Muscle layer of colon (tissue), 2 donors: ENCODE measurements around the gene ZSCAN21.

ENCODE experiments used
- H3K27ac ChIP-seq: one replicate; pipeline ENCODE4 v1.7.0; 2013; ENCODE audit warnings: low read depth, mild to moderate bottlenecking, low read length, moderate library complexity
- H3K27me3 ChIP-seq, 2 donors: one replicate each; pipeline ENCODE4 v1.7.0; 2013; ENCODE audit warnings: low read length in 2 of 2, mild to moderate bottlenecking in 2 of 2; ENCODE audit not compliant: insufficient read depth in 2 of 2, control insufficient read depth in 1 of 2
- H3K36me3 ChIP-seq: one replicate; pipeline ENCODE4 v1.7.0; 2013; ENCODE audit warnings: mild to moderate bottlenecking, low read length; ENCODE audit not compliant: insufficient read depth
- H3K4me1 ChIP-seq: one replicate; pipeline ENCODE4 v1.7.0; 2013; ENCODE audit warnings: mild to moderate bottlenecking, low read length; ENCODE audit not compliant: insufficient read depth
- H3K4me3 ChIP-seq, 2 donors: one replicate each; pipeline ENCODE4 v1.7.0; 2013; ENCODE audit warnings: low read length in 2 of 2, low read depth in 1 of 2, mild to moderate bottlenecking in 1 of 2, moderate library complexity in 1 of 2
- H3K9ac ChIP-seq: one replicate; pipeline ENCODE4 v1.7.0; 2013; ENCODE audit warnings: low read length
- H3K9me3 ChIP-seq: one replicate; pipeline ENCODE4 v1.7.0; 2013; ENCODE audit warnings: mild to moderate bottlenecking, low read length
- donor health status: abdominal sarcoma.
- donor health status: Adenocarcinoma of cecum.

The ZSCAN21 gene

DNA sequence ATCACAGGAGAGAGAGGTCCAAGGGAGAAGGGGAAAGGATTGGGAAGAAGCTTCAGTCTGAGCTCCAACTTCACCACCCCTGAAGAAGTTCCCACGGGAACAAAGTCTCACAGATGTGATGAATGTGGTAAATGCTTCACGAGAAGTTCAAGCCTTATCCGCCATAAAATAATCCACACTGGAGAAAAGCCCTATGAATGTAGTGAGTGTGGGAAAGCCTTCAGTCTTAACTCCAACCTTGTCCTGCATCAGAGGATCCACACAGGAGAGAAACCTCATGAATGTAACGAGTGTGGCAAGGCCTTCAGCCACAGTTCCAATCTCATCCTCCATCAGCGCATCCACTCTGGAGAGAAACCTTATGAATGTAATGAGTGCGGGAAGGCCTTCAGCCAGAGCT is 16.0 kb upstream of the ZSCAN21 start:
- no peaks in the 10 kb centered on the region for H3K27me3 ChIP-seq
- H3K9ac ChIP-seq, result no peak overlapping the region

DNA sequence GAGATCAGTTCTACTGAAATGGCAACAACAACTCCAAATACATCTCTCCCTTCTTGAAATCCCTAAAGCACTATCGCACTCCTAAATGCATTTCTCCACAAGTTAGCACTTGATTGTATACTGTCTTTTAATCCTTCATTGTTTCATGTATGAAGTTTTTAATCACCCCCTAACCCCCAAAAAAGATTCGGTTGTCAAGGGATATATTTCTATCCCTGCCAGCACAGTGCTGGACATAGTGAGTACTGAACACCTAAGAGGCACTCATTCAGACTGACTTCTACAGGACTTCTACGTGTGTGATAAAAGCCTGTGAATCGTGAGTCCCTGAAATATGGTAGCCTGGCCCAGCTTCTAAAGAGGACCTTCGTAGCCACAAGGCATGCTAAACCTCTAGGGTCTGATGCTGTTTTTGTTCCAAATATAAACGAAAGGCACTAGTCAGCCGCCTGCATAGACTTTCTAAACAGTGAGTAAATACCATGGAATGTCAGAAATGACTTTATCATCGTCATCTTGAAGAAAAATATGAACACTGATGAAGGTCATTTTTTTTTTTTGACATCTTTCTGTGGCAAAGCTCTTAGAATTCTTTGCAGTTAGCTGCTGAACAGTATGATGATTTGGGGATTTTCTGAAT is 14.6 kb upstream of the ZSCAN21 start:
- no peaks in the 10 kb centered on the region for H3K9me3 ChIP-seq
- H3K27ac ChIP-seq, result no peak overlapping the region
- H3K4me3 ChIP-seq, result no peak overlapping the region
- H3K27me3 ChIP-seq, result no peaks in the 10 kb centered on the region
- H3K4me1 ChIP-seq, result no peaks in the 10 kb centered on the region
- H3K36me3 ChIP-seq, result peaks cover 53% of the 10 kb centered on the region
- H3K9ac ChIP-seq, result no peak overlapping the region

More for the DNA sequence above, 16.0 kb upstream of the ZSCAN21 start:
- H3K36me3 ChIP-seq, result peaks cover 57% of the 10 kb centered on the region
- no peak overlapping the region for H3K4me3 ChIP-seq
- no peaks in the 10 kb centered on the region for H3K4me1 ChIP-seq
- no peak overlapping the region for H3K27ac ChIP-seq
- no peaks in the 10 kb centered on the region for H3K9me3 ChIP-seq

DNA sequence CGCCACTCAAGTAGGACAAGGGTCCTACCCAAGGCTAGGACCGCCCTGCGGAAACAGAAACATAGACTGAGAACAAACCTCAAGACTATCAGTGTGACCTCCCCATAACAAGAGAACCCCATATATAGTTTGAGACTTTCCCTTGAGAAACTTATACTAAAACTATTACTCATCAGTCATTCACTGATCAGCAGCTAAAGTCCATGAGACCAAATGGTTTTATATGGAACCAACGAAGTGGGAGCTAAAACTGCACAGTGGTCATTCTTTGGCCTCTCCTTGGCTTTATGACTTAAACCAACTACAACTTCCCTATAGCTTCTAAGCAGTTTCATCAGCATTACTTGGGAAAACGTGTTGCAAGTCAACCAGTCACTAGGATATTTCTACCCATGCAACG is 13.7 kb upstream of the ZSCAN21 start:
- no peak overlapping the region for H3K4me3 ChIP-seq
- peaks cover 45% of the 10 kb centered on the region for H3K36me3 ChIP-seq
- no peak overlapping the region for H3K27ac ChIP-seq
- H3K9ac ChIP-seq, result no peak overlapping the region
- H3K9me3 ChIP-seq, result no peaks in the 10 kb centered on the region
- H3K4me1 ChIP-seq, result no peaks in the 10 kb centered on the region
- no peaks in the 10 kb centered on the region for H3K27me3 ChIP-seq

DNA sequence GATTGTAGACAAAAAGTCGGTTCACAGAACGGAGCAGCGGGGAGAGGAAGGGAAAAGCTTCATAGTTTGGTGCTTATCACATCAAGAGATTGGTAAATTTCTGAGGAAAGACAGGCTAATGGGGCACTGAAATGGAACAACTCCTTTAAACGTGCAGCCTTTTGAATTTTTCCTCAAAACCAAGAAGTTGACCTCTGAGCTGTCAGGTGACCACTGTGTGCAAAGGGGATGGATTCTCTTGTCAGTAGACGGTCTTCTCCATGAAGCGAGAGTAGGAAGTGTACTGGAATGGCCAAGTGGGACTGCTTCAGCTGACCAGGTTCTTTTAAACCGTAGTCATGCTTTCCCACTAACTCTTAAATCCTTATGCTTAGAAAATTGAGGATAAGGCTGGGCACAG is 11.2 kb upstream of the ZSCAN21 start:
- Histone ChIP-seq H3K9me3 (no peaks in the 10 kb centered on the region), H3K36me3 (peaks cover 27% of the 10 kb centered on the region)

DNA sequence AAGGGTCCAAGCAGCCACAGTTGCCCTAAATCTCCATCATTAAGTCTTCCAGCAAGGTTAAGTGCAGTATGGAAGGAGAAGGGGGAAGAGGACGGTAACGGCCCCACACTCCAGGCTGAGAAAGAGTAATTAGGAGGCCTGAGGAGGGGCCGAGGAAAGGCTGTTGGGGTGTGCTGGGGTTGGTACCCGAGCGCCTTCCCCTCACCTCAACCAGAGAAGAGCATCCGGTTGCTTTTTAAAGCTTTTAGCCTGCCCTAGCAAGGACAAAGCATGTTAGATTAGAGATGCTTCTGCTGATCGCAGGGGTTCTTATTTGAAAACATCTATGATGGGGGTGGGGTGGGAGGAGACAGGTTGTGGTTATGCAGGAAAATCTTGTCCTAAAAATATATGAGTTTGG is 9.0 kb upstream of the ZSCAN21 start:
- H3K9me3 ChIP-seq, result no peaks in the 10 kb centered on the region
- H3K36me3 ChIP-seq, result peaks cover 5% of the 10 kb centered on the region
- H3K4me3 ChIP-seq, result no peak overlapping the region
- H3K27ac ChIP-seq, result no peak overlapping the region
- no peak overlapping the region for H3K9ac ChIP-seq
- no peaks in the 10 kb centered on the region for H3K4me1 ChIP-seq
- H3K27me3 ChIP-seq, result no peaks in the 10 kb centered on the region

More for the DNA sequence above, 11.2 kb upstream of the ZSCAN21 start:
- H3K9ac ChIP-seq, result no peak overlapping the region
- no peaks in the 10 kb centered on the region for H3K4me1 ChIP-seq
- no peak overlapping the region for H3K27ac ChIP-seq
- no peaks in the 10 kb centered on the region for H3K27me3 ChIP-seq
- no peak overlapping the region for H3K4me3 ChIP-seq

DNA sequence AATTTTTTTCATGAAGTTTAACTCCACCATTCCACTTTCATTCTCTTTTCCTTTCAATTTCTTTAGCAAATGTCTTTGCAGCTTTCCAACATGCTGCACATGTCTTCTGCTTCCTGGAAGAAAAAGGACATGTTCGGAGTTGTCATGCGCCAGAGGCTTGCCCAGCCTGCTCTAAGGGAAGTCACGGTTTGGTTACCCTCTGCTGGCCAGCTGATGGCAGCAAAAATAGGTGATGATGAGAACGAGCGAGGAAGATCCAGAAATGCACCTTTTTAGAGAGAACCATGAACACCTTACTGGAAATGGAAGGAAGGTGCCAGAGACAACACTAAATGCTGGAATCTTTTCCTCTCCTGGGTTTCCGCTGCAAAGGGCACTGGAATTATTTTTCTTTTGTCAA is 4.9 kb upstream of the ZSCAN21 start:
- Histone ChIP-seq H3K36me3 (no peaks in the 10 kb centered on the region), H3K27ac (no peak overlapping the region), H3K4me1 (peaks cover 4% of the 10 kb centered on the region), H3K9me3 (no peaks in the 10 kb centered on the region), H3K9ac (no peak overlapping the region), H3K4me3 (no peak overlapping the region), H3K27me3 (no peaks in the 10 kb centered on the region)

DNA sequence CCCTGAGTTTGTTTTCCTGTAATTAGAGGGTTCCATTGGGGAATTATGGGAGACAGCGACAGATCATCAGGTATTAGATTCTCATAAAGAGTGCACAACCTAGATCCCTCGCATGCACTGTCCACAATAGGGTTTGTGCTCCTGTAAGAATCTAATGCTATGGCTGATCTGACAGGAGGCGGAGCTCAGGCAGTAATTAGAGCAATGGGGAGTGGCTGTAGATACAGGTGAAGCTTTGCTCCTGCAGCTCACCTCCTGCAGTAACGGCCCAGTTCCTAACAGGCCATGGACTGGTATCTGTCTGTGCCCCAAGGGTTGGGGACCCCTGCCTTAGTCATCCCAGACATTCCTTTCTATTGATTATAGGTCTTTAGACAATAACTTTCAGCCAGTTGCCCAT is 894 bp upstream of the ZSCAN21 start:
- Histone ChIP-seq H3K9me3 (no peaks in the 10 kb centered on the region), H3K27me3 (no peaks in the 10 kb centered on the region), H3K27ac (no peak overlapping the region), H3K4me3 (peak overlapping the region in 1 of 2 donors; percentile 97), H3K4me1 (peaks cover 12% of the 10 kb centered on the region), H3K36me3 (no peaks in the 10 kb centered on the region), H3K9ac (no peak overlapping the region)

DNA sequence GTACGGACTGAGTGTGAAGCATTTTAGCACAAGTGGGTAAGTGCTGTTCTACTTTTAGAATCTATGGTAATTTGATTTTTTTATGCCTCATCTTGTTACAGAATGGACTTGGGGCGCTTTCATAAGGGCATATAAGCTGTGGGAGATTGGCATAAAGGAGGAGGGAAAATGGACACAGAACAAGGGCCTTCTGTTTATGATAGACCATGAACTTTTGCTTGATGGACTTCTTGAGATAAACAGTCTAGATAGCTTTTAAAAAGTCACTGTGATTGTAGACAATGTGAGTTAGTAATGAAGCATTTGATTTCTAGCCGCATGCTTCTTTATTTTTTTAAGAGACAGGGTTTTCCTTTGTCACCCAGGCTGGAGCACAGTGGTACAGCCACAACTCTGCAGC is 2.0 kb downstream of the ZSCAN21 start:
- Histone ChIP-seq H3K27ac (no peak overlapping the region), H3K4me1 (peaks cover 12% of the 10 kb centered on the region), H3K9ac (no peak overlapping the region), H3K9me3 (no peaks in the 10 kb centered on the region), H3K4me3 (no peak overlapping the region), H3K36me3 (no peaks in the 10 kb centered on the region), H3K27me3 (no peaks in the 10 kb centered on the region)

DNA sequence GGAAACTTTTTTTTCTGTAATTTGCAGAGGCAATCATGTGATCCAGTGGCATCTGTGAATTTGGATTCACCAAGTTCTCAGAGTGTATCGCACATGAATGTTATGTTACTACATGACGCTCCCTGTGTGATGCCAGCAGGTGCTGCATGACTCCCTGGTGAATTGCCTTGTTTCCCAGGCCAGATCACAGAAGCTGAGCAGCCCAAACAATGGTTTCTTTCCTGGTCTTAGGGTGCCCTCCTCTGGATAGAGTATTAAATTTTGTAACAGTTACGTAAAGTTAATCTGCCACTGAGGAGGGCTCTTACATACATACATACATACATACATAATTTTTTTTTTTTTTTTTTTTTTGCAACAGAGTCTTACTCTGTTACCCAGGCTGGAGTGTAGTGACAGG is 3.6 kb downstream of the ZSCAN21 start:
- H3K9me3 ChIP-seq, result no peaks in the 10 kb centered on the region
- no peak overlapping the region for H3K9ac ChIP-seq
- peaks cover 12% of the 10 kb centered on the region for H3K4me1 ChIP-seq
- no peak overlapping the region for H3K27ac ChIP-seq
- H3K36me3 ChIP-seq, result peaks cover 16% of the 10 kb centered on the region
- H3K27me3 ChIP-seq, result no peaks in the 10 kb centered on the region
- H3K4me3 ChIP-seq, result no peak overlapping the region

DNA sequence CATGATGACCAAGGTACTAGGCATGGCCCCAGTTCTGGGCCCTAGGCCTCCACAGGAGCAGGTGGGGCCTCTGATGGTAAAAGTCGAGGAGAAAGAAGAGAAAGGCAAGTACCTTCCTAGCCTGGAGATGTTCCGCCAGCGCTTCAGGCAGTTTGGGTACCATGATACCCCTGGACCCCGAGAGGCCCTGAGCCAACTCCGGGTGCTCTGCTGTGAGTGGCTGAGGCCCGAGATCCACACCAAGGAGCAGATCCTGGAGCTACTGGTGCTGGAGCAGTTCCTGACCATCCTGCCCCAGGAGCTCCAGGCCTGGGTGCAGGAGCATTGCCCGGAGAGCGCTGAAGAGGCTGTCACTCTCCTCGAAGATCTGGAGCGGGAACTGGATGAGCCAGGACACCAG is 7.4 kb downstream of the ZSCAN21 start:
- Histone ChIP-seq H3K36me3 (peaks cover 40% of the 10 kb centered on the region), H3K4me3 (no peak overlapping the region), H3K27ac (no peak overlapping the region), H3K9ac (no peak overlapping the region), H3K4me1 (no peaks in the 10 kb centered on the region), H3K9me3 (no peaks in the 10 kb centered on the region), H3K27me3 (no peaks in the 10 kb centered on the region)

DNA sequence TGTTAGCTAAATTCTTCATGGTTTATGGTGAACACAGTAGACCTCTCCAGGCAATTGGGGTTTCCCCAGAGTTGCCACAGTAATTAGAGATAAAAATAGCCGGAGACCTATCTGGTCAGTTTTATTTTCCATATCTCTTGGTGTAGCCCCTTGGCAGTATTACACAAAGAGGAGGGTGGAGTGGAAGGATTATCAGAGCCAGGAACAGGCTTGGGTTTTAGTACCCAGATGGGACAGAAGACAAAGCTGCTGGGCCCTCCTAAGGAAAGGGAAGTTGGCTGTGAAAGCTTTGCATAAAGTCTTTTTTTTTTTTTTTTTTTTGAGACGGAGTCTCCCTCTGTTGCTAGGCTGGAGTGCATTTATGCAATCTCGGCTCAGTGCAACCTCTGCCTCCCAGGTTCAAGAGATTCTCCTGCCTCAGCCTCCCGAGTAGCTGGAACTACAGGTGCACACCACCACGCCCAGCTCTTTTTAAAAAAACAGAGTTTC is 9.7 kb downstream of the ZSCAN21 start:
- peaks cover 50% of the 10 kb centered on the region for H3K36me3 ChIP-seq
- no peak overlapping the region for H3K9ac ChIP-seq
- H3K4me1 ChIP-seq, result no peaks in the 10 kb centered on the region
- H3K27me3 ChIP-seq, result no peaks in the 10 kb centered on the region
- H3K9me3 ChIP-seq, result no peaks in the 10 kb centered on the region
- H3K4me3 ChIP-seq, result no peak overlapping the region
- no peak overlapping the region for H3K27ac ChIP-seq

DNA sequence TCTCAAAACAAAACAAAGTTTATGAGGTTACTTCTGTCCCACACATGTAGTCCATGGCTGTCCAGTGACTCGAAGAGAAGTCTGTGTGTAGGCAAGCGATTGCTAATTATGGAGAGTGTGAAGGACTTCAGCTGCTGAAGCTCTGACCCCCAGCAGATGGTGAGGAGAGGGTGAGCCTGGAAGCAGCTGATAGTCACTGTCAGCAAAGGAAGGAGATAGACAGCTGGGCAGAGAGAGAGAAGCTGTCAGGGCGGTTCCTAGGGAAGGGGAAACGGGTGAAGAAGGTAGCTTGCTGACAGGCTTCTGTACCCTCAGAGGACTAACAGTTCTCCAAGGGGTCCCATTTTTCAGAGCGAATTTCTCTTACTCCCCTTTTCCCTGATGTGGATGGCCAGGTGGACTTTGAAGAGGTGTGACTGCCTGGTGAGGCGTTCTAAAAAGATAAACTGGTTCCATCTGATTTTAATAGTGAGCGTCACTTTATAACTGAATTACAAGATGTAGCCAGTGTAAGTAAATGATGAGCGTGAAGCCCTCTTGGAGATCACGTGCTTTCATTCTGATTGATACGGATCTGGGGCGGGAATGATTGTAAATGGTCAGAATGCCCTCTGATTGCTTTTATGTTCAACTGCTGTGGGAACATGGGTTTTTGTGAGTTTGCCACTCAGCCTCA is 12.1 kb downstream of the ZSCAN21 start:
- peaks cover 15% of the 10 kb centered on the region for H3K4me1 ChIP-seq
- peaks cover 55% of the 10 kb centered on the region for H3K36me3 ChIP-seq
- no peaks in the 10 kb centered on the region for H3K9me3 ChIP-seq
- no peaks in the 10 kb centered on the region for H3K27me3 ChIP-seq
- no peak overlapping the region for H3K4me3 ChIP-seq
- no peak overlapping the region for H3K9ac ChIP-seq
- no peak overlapping the region for H3K27ac ChIP-seq
